GM19395 (cell line): Measurements from ENCODE around the gene LSM4.

Source experiments
- ATAC-seq: cut with Tn5 transposase; IDR thresholded peaks from one replicate; pipeline ENCODE4 v1.9.1; 2021; ENCODE audit warnings: mild to moderate bottlenecking, moderate library complexity; ENCODE audit not compliant: unreplicated experiment

Gene LSM4

DNA sequence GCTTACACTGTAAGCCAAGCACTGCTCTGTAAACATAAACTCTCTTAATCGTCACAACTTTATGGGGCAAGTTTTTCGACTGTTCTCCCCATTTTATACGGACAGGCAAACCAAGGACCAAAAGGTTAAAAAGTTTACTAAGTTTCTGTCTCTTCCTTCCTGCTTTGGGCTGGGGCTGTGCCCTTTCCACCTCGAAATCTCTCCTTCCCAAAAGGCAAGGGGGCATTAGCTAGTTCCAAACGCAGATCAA is 43.7 kb downstream of the LSM4 start:
- ATAC-seq: no peak

DNA sequence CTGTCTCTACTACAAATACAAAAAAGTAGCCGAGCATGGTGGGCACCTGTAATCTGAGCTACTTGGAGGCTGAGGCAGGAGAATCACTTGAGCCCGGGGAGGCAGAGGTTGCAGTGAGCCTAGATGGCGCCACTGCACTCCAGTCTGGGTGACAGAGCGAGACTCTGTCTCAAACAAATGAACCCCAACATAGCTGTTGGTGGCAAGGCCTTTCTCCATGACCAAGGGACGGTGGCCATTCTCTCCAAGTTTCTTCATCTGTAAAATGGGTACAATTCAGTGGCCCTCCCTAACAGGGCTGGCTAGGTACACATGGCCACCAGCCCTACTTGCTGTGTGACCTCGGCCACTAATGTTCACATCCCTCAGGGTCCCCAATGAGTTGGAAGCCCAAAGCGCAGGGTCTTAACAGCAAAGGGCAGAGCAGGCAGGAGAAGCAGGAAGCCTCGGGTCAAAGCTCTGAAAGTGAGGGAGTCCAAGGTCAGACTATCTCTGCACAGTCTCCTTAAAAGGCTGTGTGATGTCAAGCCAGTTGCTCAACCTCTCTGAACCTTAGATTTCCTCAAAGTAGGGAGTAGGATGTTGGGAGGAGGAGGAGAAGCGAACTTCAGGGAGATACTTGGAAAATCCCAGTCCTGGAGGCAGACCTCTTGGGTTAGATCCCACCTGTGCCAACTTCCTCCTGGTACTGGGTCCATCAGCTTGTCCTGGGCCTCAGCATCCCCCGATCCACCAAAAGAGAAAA is 44.2 kb downstream of the LSM4 start:
- ATAC-seq: no peak

DNA sequence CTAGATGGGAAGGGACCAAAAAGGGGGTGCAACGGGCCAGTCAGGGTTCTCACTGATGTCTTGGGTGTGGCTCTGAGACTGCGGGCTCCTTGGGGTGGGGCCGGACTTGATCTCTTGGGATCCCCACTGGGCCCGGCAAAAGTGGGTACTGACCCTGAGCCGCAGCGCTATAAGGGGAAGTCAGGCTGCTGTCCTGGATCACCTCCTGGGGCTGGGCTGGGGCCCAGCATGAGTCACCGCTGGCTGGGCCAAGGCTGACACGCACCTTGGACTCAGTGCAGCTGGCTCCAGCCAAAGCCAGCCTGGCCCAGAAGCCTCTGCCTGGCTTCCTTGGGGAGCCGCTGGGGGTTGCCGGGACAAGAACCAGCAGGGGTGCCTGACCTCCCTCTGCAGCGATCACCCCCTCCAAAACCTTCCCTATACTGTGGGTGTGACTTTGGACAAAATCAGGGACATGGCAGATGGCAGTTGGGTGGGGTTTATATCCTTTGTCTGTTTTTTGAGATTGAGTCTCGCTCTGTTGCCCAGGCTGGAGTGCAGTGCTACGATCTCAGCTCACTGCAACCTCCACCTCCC is 48.0 kb downstream of the LSM4 start:
- no peak for ATAC-seq

DNA sequence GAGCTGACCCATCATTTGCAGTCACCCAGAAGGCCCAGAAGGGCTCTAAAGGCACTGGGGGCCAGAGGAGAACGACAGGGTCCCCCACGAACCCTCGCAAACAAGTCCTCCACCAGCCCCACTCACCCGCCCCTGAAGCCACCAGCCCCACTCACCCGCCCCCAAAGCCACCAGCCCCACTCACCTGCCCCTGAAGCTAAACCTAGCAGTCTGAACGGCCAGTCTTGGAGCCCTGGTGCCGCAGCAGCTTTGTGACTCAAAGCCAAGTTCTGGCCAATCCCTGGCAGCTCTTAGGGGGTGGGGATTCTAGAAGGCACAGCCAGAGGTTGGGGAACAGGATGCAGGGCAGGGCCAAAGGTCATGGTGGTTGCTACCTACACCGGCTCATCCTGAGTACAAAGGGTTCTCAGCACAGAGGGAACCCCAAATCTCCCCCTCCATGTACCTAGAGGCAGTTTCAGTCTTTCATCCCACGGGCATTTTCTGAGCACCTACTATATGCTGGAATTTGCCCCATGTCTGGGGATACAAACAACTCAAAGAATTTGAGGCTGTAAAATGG is 48.6 kb downstream of the LSM4 start, which contains the start of gene IQCN:
Gene IQCN, minus strand, starts transcription at position 234 of the 562 bp plus-strand sequence. CDS start 4,974 bp downstream, outside the sequence.
- ATAC-seq: no peak

DNA sequence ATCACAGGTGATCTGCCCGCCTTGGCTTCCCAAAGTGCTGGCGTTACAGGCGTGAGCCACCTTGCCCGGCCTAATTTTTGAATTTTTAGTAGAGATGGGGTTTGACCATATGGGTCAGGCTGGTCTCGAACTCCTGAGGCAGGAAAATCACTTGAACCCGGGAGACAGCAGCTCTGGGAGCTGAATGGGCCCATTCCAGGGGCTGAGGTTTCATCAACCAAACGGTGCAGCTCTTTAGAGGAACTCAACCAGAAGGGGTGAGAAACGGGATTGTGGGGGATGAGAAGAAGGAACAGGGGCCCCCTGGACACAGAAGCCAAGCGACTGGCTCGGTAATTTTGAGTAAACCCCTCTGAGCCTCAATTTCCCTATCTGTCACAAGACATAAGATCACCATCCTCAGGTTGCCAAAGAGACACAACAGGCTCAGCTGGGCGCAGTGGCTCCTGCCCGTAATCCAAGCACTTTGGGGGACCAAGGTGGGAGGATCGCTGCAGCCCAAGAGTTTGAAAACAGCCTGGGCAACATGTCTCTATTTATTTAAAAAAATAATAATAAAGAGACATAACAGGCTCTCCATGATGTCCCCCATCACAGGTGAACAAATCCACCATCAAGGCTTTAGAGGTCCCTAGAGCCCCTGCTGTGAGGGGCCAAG is 49.2 kb downstream of the LSM4 start:
- ATAC-seq: no peak

DNA sequence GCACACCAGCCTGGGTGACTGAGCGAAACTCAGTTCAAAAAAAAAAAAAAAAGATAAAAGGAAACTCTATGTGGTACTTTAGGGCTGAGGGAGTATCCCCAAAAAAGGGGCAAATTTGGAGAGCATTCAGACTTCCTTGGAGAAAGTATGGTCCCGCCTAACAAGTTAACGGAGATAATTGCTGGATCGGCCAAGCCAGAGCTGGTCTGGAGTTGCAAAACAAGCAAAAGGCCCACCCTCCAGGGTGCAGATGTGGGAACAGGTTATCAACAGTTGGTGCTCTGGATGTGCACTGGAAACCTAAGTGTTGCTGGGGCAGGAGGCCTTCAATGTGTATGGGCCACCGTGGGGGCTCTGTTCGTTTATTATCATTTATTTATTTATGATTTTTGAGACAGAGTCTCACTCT is 51.4 kb downstream of the LSM4 start:
- no peak for ATAC-seq

DNA sequence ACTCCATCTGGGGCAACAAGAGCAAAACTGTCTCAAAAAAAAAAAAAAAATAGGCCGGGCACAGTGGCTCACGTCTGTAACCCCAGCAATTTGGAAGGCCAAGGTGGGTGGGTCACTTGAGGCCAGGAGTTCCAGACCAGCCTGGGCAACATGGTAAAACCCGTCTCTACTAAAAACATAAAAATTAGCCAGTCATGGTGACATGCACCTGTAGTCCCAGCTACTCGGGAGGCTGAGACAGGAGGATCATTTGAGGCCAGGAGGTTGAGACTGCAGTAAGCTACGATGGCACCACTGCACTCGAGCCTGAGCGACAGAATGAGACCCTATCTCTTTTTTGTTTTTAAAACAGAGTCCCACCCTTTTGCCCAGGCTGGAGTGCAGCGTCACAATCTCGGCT is 52.5 kb downstream of the LSM4 start:
- ATAC-seq: no peak

DNA sequence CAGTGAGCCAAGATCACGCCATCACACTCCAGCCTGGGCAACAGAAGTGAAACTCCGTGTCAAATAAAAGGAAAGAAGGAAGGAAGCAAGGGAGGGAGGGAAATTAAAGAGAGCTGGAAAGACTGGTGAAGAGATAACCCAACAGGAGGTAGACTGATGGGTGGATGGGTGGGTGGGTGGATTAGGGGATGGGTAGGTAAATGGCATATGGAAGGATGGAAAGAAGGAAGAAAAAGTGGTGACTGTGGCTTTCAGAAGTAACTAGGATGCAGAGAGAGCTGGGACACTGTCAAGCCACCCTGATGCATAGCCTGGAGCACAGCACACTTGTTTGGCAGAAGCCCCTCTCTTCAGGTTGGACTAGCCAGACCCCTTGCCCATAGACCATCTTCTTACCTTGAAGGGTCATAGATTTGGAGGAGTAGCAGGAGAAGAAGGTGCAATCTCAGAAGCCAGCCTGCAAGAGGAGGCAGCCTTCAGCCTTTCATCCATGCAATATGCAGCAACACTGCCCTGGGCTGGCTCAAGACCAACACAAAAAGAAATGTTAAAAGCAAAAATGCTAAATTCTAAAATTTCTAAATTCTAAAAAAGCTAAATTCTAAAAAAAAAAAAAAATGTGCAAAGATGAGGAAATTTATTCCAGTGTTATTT is 53.7 kb downstream of the LSM4 start:
- no peak for ATAC-seq

DNA sequence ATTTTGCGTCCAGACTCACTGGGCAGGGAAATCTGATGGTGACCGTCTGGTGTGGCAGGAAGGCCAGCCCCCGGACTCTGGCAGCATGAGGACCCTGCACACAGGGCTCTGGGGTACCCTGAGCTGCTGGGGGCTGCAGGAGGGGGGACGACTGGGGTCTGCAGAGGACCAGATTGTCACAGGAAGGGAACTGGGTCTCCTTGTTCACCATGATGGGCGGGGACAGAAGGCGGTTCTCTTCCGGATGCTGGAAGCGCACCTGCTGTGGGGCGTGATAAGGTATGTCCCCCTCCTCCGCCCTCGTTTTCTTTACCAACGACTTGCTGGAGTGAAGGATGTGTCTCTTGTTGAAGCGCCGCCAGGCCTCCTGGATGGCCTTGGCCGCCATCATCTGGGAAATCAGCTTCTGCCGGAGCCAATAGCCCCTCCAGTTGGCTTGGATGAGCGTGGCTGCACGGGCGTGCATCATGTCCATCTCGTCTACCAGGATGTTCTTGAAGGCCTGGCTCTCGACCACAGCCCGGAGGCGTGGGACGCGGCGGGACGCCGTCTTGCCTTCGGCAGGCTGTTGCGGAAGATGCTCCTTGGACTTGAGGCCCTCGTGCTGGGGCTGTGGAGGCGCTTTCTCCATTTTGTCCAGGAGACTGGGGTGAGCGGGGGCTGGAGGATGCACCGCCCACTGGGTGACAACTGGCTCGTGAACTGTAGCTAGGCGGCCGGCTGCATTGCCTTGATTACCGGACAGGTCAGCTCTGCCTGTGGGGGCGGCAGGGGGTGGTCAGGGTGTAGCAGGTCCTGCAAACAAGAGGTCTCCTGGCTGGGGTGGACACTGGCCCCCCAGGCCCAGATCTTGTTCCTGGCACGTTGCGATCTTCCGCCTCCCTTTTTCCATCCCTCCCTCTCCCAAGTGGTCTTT is 55.8 kb downstream of the LSM4 start:
- no peak for ATAC-seq

DNA sequence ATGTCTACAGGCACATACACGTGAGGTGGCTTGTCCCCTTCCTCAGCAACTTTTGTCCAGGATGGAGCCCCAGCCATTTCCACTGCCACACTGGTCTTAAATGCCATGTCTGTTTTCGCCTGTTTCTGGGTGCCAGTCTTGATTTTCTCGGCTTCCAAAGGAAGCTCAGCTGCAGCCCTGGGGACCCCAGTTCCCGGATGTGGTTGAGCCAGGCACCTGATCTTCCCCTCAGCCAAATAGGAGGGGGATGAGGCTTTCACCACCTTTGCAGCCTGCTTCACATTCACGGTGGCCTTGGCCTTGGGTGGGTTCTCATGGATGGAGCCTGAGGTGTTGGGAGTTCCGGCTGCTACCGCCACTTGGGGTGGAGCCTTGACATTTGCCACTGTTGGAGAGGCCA is 57.3 kb downstream of the LSM4 start:
- no peak for ATAC-seq

DNA sequence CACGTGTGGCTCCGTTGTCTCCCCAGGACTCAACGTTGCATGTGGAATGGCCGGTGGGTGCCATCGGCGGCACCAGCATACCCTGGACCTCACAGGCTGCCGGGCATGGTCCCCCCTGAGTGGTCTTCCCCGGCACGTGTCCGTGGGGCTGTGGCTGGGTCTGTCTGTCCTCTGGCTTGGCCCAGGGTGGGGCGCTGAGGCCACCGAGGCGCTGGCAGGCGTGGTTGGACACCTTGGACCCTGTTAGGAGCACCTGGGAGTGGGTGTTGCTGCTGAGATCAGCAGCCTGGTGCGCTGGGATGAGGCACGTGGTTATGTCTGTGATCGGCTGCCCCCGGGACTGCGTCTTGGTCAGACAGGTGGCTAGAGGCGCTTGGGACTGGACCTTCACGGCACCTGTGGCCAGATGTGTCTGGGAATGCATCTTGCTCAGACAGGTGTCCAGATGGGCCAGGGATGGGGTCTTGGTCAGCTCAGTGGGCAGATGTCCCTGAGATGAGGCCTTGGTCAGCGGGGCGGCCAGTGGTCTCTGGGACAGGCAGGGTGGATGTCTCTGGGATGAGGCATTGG is 57.8 kb downstream of the LSM4 start:
- ATAC-seq: no peak

DNA sequence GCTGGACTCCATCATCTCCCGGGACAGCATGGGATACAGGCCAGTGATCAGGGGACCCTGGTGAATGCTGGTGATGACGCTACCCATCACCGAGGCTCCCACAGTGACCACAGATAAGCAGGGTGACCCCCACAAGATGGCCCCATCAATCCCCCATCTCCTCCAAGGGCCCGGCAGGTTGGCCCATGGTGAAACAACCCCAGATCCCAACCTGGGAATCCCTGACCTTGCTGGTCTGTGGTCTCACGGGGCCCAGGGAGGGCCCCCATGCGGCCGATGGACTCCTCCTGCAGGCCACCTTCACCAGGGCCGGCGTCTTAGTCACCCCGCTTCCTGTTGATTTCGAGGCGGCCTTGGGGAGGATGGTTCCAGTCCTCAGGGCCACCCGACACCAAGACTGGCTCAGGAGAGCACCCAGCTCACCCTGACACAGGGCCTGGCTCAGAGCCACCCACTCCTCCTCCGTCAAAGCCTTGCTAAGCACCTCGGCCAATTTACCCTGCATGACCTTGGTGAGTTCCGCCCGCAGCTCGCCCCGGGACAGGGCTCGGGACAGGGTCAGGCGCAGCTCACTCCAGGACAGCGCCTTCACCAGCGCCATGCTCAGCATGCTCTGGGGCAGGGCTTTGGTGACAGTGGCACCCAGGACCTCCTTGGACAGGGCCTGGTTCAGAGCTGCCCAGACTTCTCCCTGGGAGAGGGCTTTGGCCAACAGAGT is 58.6 kb downstream of the LSM4 start:
- ATAC-seq: no peak

DNA sequence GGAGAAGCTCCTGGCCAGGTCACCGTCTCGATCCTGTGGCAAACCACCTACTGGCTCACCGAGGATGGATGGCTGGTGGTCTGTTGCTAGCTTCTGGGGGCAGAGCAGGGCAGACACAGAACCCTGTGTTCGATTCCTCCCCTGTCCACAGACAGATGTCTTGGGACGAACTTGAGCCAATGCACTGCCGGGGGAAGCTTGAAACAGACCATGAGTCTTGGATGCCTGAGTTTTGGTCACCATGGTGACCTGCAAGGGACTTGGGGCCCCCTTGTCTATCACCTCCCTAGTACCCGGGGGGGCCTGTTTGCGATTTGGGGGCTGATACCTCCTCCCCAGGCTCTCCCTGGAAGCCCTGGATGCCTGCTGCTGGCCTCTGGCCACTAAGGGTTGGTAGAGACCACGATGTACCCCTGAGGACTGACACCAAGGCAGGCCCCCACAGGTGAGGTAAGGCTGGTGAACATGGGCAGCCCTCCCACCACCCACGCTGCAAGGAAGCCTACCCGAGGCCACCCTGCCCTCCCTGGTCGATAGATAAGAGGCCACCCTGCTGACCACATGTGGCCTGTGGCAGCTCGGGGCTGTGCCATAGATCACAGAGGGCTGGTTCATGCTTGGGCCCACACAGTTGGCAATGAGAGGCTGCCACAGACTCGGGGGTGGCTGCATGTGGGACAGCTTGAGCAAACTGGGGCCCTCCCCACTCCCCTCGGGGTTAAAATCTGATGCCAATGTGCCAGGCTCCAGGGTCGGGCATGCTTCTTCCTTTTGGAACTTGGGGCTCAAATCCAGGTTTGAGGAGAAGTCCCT is 59.3 kb downstream of the LSM4 start:
- no peak for ATAC-seq

DNA sequence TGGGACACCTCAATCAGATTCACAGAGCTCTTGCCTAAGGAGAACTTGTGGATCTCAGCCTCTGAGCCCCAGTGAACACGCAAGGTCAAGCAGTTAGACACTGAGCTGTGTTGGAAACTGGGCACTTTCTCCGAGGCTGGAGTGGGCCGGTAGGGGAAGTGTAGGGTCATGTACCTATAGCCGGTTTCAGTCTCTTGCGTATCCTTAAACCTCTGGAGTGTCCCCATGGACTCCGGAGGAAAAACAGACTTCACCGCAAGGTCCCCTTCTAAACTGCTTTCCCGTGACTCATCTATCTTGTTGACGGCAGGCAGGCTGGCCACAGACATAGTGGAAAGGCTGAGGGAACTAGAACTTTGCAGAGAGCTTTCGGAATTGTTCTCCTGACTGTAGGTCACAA is 60.0 kb downstream of the LSM4 start:
- no peak for ATAC-seq

DNA sequence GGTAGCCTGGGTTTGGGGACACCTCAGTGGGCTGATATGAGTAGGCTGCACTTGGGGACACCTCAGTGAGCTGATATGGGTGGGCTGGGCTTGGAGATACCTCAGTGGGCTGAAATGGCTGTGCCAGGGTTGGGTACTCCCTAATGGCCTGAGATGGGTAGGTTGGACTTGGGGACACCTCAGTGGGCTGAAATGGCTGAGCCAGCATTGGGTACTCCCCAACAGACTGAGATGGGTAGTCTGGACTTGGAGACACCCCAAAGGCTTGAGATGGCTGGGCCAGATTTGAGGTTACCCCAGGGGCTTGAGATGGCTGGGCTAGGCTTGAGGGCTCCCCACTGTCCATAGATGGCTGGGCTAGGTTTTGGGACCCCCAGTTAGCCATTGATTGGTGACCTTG is 60.7 kb downstream of the LSM4 start:
- ATAC-seq: no peak

DNA sequence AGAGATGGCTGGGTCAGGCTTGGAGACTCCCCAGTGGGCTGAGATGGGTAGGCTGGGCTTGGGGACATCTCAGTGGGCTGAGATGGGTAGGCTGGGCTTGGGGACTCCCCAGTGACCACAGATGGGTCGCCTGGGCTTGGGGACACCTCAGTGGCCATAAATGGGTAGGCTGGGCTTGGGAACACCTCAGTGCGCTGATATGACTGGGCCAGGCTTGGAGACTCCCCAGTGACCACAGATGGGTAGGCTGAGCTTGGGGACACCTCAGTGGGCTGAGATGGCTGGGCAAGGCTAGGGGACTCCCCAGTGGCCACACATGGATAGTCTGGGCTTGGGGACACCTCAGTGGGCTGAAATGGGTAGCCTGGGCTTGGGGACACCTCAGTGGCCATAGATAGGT is 61.4 kb downstream of the LSM4 start:
- no peak for ATAC-seq

DNA sequence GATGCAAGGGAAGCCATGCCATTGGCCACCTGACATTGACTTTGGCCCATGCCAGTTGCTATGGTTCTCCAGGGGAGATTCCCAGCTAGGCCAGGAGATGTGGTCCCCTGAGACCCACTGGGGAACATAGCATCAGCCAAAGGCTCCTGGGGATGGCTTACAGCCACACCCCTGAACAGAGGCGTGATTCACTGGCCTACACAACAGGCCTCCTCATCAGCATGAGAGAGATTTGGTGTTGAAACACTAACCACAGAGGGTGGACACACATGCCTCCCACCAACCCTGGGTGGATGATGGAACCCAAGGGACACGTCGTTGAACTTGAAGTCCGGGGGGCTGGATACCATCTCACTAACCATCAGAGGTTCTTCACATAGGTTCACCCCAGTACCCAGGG is 63.0 kb downstream of the LSM4 start:
- ATAC-seq: no peak

DNA sequence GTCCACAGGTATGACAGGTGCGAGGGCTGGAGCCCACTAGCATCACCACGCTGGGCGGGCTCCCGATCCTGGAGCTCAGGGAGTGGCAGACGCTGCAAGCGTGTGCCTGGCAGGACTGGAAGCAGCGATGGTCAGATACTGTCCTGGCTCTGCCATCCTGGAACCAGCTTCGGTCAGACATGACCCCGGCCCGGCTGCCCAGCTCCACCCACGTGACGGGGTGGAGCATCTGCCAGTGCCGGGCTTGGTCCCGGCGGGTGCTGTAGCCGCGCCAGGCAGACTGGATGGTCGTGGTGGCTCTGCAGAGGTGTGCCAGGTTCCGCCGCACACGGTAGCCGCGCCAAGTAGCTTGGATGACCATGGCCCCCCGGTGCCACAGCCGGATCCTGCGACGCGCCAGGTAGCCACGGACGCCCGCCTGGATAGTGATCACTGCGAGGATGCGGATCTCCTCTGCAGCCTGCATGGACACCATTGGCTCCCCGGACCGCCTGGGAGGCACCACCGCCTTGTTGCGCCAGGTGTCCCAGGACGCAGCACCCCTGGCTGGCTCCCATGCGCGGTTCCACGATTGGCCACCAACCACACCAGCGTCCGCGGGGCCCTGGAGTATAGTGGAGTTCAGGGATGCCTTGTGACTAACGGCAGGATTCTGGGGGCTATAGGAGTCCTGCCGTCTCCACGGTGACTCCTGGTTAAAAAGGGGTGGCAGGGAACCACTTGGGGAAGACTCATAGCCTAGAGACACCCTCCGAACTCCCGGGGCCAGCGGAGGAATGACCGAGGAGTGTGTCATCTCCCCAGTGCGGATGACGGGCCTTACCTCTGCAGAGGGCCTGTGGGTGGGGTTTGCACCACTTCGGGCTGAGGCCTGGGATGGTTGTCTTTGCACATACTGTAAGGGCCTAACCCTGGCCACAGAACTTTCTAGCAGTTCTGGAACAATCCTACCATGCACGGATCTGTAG is 65.1 kb downstream of the LSM4 start:
- ATAC-seq: no peak
